Measurements from ENCODE around the gene SLC2A6. TPM values are rescaled to one million over a fixed set of nuclear protein-coding genes. Genes with fewer than 3 reads are reported as not detected.
A peak's percentile ranks its signal among the peaks of the same experiment; 100 is the strongest.

The SLC2A6 gene
- total RNA-seq, 4 donors from 2014 or later: 0.95 to 10.7 (median 2.2) TPM

DNA sequence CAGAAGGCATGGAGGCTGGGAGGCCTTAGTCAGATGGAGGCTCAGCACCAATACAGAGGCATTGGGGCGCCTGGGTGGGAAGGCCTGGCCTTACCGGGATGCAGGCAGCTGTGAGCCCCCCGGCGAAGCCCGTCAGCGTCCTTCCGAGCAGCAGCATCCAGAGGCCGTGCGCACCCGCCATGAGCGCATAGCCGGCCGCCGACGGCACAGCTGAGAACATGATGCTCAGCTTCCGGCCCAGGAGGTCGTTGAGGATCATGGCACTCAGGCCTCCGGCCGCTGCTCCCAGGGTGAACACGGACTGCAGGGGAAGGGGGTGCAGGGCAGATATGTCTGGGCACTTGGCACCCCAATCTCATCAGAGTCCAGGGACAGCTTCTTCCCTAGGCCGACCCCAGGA lies 2.0 kb downstream of the SLC2A6 start:
- Histone ChIP-seq H3K27me3 (no peaks in the 10 kb centered on the region), H3K9me3 (no peaks in the 10 kb centered on the region), H3K36me3 (no peaks in the 10 kb centered on the region), H3K4me1 (peaks cover 0 to 15% (median 9%) of the 10 kb centered on the region in 4 donors), H3K4me3 (no peak overlapping the region), H3K27ac (peak overlapping the region in 1 of 4 donors; percentile 21)
- no peak for DNase-seq
- TF ChIP-seq POLR2A (IDR thresholded peaks at IDR 0.05): no peak
- TF ChIP-seq, protein P1, sequence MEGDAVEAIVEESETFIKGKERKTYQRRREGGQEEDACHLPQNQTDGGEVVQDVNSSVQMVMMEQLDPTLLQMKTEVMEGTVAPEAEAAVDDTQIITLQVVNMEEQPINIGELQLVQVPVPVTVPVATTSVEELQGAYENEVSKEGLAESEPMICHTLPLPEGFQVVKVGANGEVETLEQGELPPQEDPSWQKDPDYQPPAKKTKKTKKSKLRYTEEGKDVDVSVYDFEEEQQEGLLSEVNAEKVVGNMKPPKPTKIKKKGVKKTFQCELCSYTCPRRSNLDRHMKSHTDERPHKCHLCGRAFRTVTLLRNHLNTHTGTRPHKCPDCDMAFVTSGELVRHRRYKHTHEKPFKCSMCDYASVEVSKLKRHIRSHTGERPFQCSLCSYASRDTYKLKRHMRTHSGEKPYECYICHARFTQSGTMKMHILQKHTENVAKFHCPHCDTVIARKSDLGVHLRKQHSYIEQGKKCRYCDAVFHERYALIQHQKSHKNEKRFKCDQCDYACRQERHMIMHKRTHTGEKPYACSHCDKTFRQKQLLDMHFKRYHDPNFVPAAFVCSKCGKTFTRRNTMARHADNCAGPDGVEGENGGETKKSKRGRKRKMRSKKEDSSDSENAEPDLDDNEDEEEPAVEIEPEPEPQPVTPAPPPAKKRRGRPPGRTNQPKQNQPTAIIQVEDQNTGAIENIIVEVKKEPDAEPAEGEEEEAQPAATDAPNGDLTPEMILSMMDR (IDR thresholded peaks at IDR 0.05): no peak

DNA sequence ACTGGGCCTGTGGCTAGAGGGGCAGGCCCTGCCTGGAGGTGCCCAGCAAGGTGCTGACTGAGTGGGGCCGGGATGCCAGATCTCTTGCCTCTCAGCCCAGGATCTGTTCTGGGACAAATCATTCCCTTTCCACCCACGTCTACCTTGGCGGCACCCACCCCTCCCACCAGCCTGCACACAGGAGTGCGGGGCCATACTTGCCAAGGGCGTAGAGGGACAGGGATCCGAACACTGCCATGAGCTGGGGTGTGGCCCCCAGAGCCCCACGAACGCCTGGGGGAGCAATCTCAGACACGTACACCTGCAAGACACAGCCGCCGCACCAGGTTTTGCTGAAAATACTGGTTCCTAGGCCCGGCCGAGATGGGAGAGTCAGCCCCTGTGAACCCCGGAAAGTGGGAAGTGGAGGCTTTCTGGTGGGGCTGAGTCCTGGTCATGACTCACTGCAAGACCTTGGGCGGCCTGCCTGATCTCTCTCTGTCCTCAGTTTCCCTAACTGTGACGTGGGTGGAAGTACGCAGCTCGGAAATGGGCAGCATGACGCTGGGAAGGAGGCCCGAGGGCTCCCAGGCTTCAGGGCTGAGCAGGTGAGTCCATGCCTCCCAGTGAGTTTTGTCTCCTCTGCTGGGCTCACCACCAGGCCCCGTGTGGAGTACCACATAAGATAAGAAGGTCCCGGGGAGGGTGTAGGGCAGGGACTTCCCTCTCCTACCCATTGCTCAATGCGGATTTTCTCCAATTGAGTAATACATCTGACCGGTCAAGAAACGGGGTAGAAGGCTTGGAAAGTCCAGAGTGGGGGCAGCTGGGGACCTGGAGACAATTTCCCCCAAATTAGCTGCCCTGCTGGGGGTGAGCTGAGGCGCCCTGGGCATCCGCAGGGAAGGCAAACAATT lies 2.6 kb downstream of the SLC2A6 start:
- TF ChIP-seq POLR2A (IDR thresholded peaks at IDR 0.05): no peak
- TF ChIP-seq, protein P1 (IDR thresholded peaks at IDR 0.05): no peak
- Histone ChIP-seq H3K27me3 (no peaks in the 10 kb centered on the region), H3K36me3 (no peaks in the 10 kb centered on the region), H3K27ac (peak overlapping the region in 1 of 4 donors; percentile 21), H3K4me1 (peaks cover 0 to 15% (median 9%) of the 10 kb centered on the region in 4 donors), H3K9me3 (no peaks in the 10 kb centered on the region), H3K4me3 (no peak overlapping the region)
- no peak for DNase-seq

DNA sequence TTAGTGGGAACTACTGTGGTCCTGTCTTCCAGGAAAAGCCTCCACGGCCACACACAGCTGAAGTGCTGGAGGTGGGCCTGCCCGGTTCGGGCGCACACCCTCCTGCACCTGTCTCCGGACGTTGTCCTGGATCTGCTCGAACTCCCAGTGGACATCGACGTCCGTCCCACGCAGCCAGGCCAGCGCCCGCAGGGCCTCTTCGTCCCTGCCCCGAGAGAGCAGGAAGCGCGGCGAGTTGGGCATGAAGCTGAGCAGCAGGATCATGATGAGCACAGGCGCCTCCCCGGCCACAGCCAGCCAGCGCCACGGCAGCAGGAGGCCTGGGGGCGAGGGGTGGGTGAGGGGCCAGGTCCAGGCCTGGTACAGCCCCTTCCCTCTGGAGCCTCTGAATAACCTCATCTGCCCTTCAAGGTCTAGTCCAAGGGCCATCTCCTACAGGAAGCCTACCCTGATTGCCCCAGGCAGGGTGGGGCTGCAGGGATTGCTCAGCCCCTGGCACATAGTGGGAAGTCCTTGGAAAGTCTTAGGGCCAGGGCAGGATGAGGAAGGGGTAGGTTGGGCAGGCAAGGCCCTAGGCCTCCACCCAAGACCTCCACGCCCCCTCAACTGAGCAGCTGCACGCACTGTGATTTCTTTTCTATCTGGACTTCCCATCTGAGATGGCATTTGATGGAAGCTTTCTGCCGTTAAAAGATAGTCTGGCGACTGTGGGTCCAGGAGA lies 3.4 kb downstream of the SLC2A6 start:
- Histone ChIP-seq H3K9me3 (no peaks in the 10 kb centered on the region), H3K4me1 (peaks cover 0 to 17% (median 9%) of the 10 kb centered on the region in 4 donors), H3K27me3 (no peaks in the 10 kb centered on the region), H3K4me3 (no peak overlapping the region), H3K36me3 (no peaks in the 10 kb centered on the region), H3K27ac (peak overlapping the region in 1 of 4 donors; percentile 5)
- DNase-seq: no peak
- TF ChIP-seq, protein P1 (IDR thresholded peaks at IDR 0.05): no peak
- no peak for TF ChIP-seq POLR2A (IDR thresholded peaks at IDR 0.05)

DNA sequence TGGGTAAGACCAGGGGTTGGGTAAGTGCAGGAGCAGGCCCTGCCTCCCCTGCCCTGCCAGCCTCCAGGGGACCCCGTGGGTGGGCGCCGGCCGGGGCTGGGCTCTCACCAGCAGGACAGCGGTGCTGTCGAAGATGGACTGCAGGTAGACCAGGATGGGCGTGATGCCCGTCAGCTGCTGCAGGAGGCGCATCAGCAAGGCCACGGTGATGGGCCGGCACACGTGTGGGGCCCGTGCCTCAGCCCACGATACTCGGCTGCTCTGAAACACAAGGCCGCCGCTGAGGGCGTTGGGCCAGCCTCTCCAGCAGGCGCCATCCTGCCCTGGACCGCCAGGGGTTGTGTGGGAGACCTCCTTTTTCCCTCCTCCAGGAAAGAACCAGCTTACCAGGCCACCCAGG lies 4.0 kb downstream of the SLC2A6 start:
- Histone ChIP-seq H3K9me3 (no peaks in the 10 kb centered on the region), H3K4me1 (peaks cover 0 to 23% (median 9%) of the 10 kb centered on the region in 4 donors), H3K27ac (peak overlapping the region in 1 of 4 donors; percentile 5), H3K27me3 (no peaks in the 10 kb centered on the region), H3K4me3 (no peak overlapping the region), H3K36me3 (no peaks in the 10 kb centered on the region)
- no peak for DNase-seq
- TF ChIP-seq POLR2A (IDR thresholded peaks at IDR 0.05): no peak
- TF ChIP-seq, protein P1 (IDR thresholded peaks at IDR 0.05): no peak

DNA sequence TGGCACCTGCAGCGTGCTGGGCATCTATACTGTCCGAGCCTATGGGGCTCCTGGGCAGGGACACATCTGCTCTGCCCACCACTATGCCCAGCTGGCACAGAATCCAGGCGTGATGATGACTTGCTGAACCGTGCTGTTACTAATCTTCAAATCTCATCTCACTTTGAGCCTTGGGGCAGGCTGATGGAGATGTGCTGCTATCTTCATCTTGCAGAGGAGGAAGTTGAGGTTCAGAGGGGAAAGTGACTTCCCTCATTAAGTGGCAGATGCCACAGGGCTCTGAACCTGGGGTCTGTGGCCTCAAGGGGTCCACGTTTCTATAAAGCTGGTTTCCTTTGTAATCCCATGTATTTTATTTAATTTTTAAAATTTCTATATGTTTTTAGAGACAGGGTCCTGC lies 4.7 kb downstream of the SLC2A6 start:
- TF ChIP-seq, protein P1 (IDR thresholded peaks at IDR 0.05): no peak
- TF ChIP-seq POLR2A (IDR thresholded peaks at IDR 0.05): no peak

More for the DNA sequence above, 4.7 kb downstream of the SLC2A6 start:
- Histone ChIP-seq H3K4me1 (peaks cover 0 to 24% (median 4%) of the 10 kb centered on the region in 4 donors), H3K9me3 (no peaks in the 10 kb centered on the region), H3K27me3 (no peaks in the 10 kb centered on the region), H3K27ac (no peak overlapping the region), H3K4me3 (no peak overlapping the region), H3K36me3 (no peaks in the 10 kb centered on the region)
- DNase-seq: no peak
